Neuronal stem cell (in vitro differentiated cells): ENCODE results near the gene WNT8B.

Experiments
- DNase-seq: peaks from one replicate; pipeline ENCODE4 v3.0.0-alpha.2; 2013; ENCODE audit warnings: low spot score
- H2AFZ ChIP-seq: one replicate; pipeline ENCODE4 v1.6.1; 2013; ENCODE audit warnings: mild to moderate bottlenecking, low read length, inconsistent platforms
- H2AK5ac ChIP-seq: 2 replicates; pipeline ENCODE4 v1.6.1; 2013; ENCODE audit warnings: low read depth, mild to moderate bottlenecking, inconsistent platforms, low read length, moderate library complexity, mixed read lengths
- H2BK120ac ChIP-seq: 2 replicates; pipeline ENCODE4 v1.6.1; 2013; ENCODE audit warnings: low read depth, mild to moderate bottlenecking, inconsistent platforms, low read length, moderate library complexity, mixed read lengths
- H2BK12ac ChIP-seq: one replicate; pipeline ENCODE4 v1.6.1; 2013; ENCODE audit warnings: low read length, inconsistent platforms
- H2BK15ac ChIP-seq: 2 replicates; pipeline ENCODE4 v1.6.1; 2013; ENCODE audit warnings: mild to moderate bottlenecking, low read length, inconsistent platforms, mixed read lengths
- H2BK5ac ChIP-seq: one replicate; pipeline ENCODE4 v1.6.1; 2013; ENCODE audit warnings: inconsistent platforms, mild to moderate bottlenecking, low read length, moderate library complexity
- H3K14ac ChIP-seq: one replicate; pipeline ENCODE4 v1.6.1; 2013; ENCODE audit warnings: low read length, inconsistent platforms
- H3K18ac ChIP-seq: 2 replicates; pipeline ENCODE4 v1.6.1; 2013; ENCODE audit warnings: low read length, inconsistent platforms
- H3K23ac ChIP-seq: 2 replicates; pipeline ENCODE4 v1.6.1; 2013; ENCODE audit warnings: low read depth, mild to moderate bottlenecking, mixed read lengths, low read length, inconsistent platforms; ENCODE audit not compliant: poor library complexity
- H3K27ac ChIP-seq: replicated peaks from 3 replicates; pipeline ENCODE4 v1.5.1; 2013; ENCODE audit warnings: low read length, inconsistent platforms
- H3K27me3 ChIP-seq, 3 experiments: 2 replicates each; pipeline ENCODE4 v1.6.1; 2013; ENCODE audit warnings: low read length in 3 of 3, mild to moderate bottlenecking in 2 of 3, inconsistent platforms in 1 of 3, low read depth in 1 of 3, mixed read lengths in 1 of 3, moderate library complexity in 1 of 3; ENCODE audit not compliant: control insufficient read depth in 3 of 3, insufficient read depth in 3 of 3
- H3K36me3 ChIP-seq, 2 donors: replicated peaks in 1 of 2; 2 replicates each; pipeline ENCODE4 v1.6.1; 2013; ENCODE audit warnings: low read length in 2 of 2; ENCODE audit not compliant: control insufficient read depth in 2 of 2, insufficient read depth in 2 of 2
- H3K4ac ChIP-seq: 2 replicates; pipeline ENCODE4 v1.6.1; 2013; ENCODE audit warnings: inconsistent platforms, mild to moderate bottlenecking, low read length, moderate library complexity
- H3K4me1 ChIP-seq, 2 donors: 1 replicate in 1 of 2; 2 replicates in 1 of 2; pipeline ENCODE4 v1.6.1; 2013; ENCODE audit warnings: low read length in 2 of 2, low read depth in 1 of 2; ENCODE audit not compliant: control insufficient read depth in 2 of 2, insufficient read depth in 1 of 2
- H3K4me2 ChIP-seq: one replicate; pipeline ENCODE4 v1.6.1; 2013; ENCODE audit warnings: mild to moderate bottlenecking, low read length, inconsistent platforms; ENCODE audit not compliant: insufficient read depth, poor library complexity, severe bottlenecking
- H3K4me3 ChIP-seq, 2 donors: 2 replicates each; pipeline ENCODE4 v1.5.1; 2013; ENCODE audit warnings: low read length in 2 of 2, mild to moderate bottlenecking in 2 of 2, inconsistent platforms in 1 of 2, moderate library complexity in 1 of 2
- H3K79me1 ChIP-seq: one replicate; pipeline ENCODE4 v1.6.1; 2013; ENCODE audit warnings: low read depth, mild to moderate bottlenecking, inconsistent platforms, low read length, moderate library complexity
- H3K9ac ChIP-seq: one replicate; pipeline ENCODE4 v1.6.1; 2013; ENCODE audit warnings: mild to moderate bottlenecking, low read depth, low read length, inconsistent platforms; ENCODE audit not compliant: poor library complexity
- H3K9me3 ChIP-seq, 2 donors: replicated peaks in 1 of 2; 2 replicates each; pipeline versions ENCODE3 to v1.6.1; 2013; ENCODE audit warnings: low read length in 2 of 2, mild to moderate bottlenecking in 2 of 2, inconsistent platforms in 1 of 2, low read depth in 1 of 2, mixed read lengths in 1 of 2, moderate library complexity in 1 of 2; ENCODE audit not compliant: control insufficient read depth in 2 of 2, insufficient read depth in 1 of 2
- H4K8ac ChIP-seq: one replicate; pipeline ENCODE4 v1.6.1; 2013; ENCODE audit warnings: low read depth, mild to moderate bottlenecking, inconsistent platforms, low read length, moderate library complexity
- H4K91ac ChIP-seq: one replicate; pipeline ENCODE4 v1.6.1; 2013; ENCODE audit warnings: low read length, low read depth, mild to moderate bottlenecking, inconsistent platforms; ENCODE audit not compliant: poor library complexity
- WGBS, 2 donors: extraction: QIAGEN DNeasy Blood & Tissue Kit; methylation state at CpG; one replicate each; pipeline ENCODE4 v1.1.7; 2013; ENCODE audit warnings: missing lambda C conversion rate in 2 of 2, mixed read lengths in 1 of 2; ENCODE audit not compliant: insufficient read length in 2 of 2, insufficient replicate concordance in 1 of 2; ENCODE audit errors: extremely low coverage in 2 of 2; 5-methylcytosine and 5-hydroxymethylcytosine counted together

The WNT8B gene

GRCh38 chr10:100482834-100483185 lies 20.0 kb downstream of the WNT8B start:
- H2BK15ac ChIP-seq: no peak overlapping the region
- H3K9ac ChIP-seq: no peak overlapping the region
- no peak overlapping the region for H4K8ac ChIP-seq
- H3K27me3 ChIP-seq: peaks cover 6 to 71% (median 33%) of the 10 kb centered on the region in 3 experiments
- peaks cover 23 to 39% of the 10 kb centered on the region in 2 donors for H3K4me1 ChIP-seq
- no peak overlapping the region for H2BK5ac ChIP-seq
- H3K18ac ChIP-seq: no peak overlapping the region
- H3K79me1 ChIP-seq: no peaks in the 10 kb centered on the region
- WGBS, 2 donors: no CpG with 5 or more reads among the region's 5 CpGs
- peaks cover 2% of the 10 kb centered on the region in 2 donors for H3K36me3 ChIP-seq
- no peak overlapping the region for H3K4me3 ChIP-seq
- H3K14ac ChIP-seq: no peak overlapping the region
- H3K27ac ChIP-seq: no peak overlapping the region
- no peak overlapping the region for H2BK120ac ChIP-seq
- DNase-seq: no peak
- no peak overlapping the region for H4K91ac ChIP-seq
- H3K4ac ChIP-seq: no peak overlapping the region
- no peak overlapping the region for H2AK5ac ChIP-seq
- no peak overlapping the region for H3K23ac ChIP-seq
- no peak overlapping the region for H2BK12ac ChIP-seq
- no peak overlapping the region for H3K4me2 ChIP-seq
- peak overlapping the region; percentile 93 for H2AFZ ChIP-seq
- H3K9me3 ChIP-seq: no peaks in the 10 kb centered on the region

DNA sequence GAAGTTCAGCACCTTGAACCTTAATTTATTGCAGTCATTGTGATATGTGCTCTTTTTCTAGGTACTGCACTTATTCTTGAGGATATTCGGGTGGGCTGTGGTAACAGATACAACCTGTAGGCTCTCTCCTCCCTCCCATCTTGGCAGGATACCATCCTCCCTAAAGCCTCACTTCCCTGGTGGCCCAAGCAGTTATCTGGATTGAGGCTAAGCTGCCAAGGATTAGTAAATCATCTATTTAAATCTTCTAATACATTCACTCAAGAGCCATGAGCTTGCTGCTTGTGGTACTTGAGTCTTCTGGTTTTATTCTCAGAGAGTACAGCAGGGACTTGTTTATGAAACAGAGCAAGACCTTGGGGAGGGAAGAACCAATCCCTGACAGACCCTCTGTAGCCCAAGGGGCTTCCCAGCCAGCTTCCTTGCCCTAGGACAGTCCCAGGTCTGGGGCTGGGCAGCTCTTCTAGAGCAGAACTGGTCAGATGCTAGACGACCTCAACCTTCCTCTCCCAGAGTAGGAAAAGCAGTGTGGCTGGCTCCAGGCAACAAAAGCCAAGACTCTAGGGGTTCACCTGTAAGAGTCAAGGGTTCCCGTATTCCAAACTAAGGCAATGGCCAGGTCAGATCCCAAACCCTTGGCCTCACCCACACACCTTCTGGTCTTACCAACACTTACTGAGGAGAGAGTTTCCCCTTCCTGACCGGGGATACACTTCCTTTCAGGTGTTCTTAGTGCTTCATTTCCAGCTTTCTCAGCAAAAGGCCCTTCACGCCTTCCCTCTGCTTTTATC lies 21.3 kb downstream of the WNT8B start:
- no peak overlapping the region for H4K91ac ChIP-seq
- no peak overlapping the region for H3K27ac ChIP-seq
- H3K4me3 ChIP-seq: no peak overlapping the region
- no peak overlapping the region for H2BK120ac ChIP-seq
- H2BK15ac ChIP-seq: no peak overlapping the region
- no peak overlapping the region for H3K4me2 ChIP-seq
- H4K8ac ChIP-seq: no peak overlapping the region
- no peak overlapping the region for H2BK12ac ChIP-seq
- peaks cover 6 to 76% (median 25%) of the 10 kb centered on the region in 3 experiments for H3K27me3 ChIP-seq
- WGBS, 2 donors: no CpG with 5 or more reads among the region's 5 CpGs
- no peaks in the 10 kb centered on the region for H3K79me1 ChIP-seq
- no peak overlapping the region for H3K14ac ChIP-seq
- no peak overlapping the region for H2AK5ac ChIP-seq
- H3K36me3 ChIP-seq: peaks cover 9 to 11% of the 10 kb centered on the region in 2 donors
- H3K9ac ChIP-seq: no peak overlapping the region
- H3K9me3 ChIP-seq: peaks cover 0 to 1% of the 10 kb centered on the region in 2 donors
- H3K4me1 ChIP-seq: peaks cover 23 to 39% of the 10 kb centered on the region in 2 donors
- no peak overlapping the region for H2BK5ac ChIP-seq
- DNase-seq: no peak
- H2AFZ ChIP-seq: no peak overlapping the region
- H3K18ac ChIP-seq: no peak overlapping the region
- no peak overlapping the region for H3K23ac ChIP-seq
- no peak overlapping the region for H3K4ac ChIP-seq

GRCh38 chr10:100485366-100485765 lies 22.6 kb downstream of the WNT8B start:
- no peak overlapping the region for H4K91ac ChIP-seq
- no peak overlapping the region for H3K4me2 ChIP-seq
- H3K27me3 ChIP-seq: peaks cover 6 to 76% (median 12%) of the 10 kb centered on the region in 3 experiments
- no peak for DNase-seq
- no peak overlapping the region for H3K4ac ChIP-seq
- no peak overlapping the region for H3K18ac ChIP-seq
- H3K36me3 ChIP-seq: peaks cover 18 to 23% of the 10 kb centered on the region in 2 donors
- no peak overlapping the region for H3K23ac ChIP-seq
- no peak overlapping the region for H3K14ac ChIP-seq
- H3K9me3 ChIP-seq: peaks cover 0 to 6% of the 10 kb centered on the region in 2 donors
- peak overlapping the region; percentile 63 for H2AFZ ChIP-seq
- H4K8ac ChIP-seq: no peak overlapping the region
- H2BK12ac ChIP-seq: no peak overlapping the region
- WGBS, 2 donors: no CpG with 5 or more reads among the region's 8 CpGs
- no peak overlapping the region for H2BK120ac ChIP-seq
- no peak overlapping the region for H3K4me3 ChIP-seq
- peaks cover 23 to 39% of the 10 kb centered on the region in 2 donors for H3K4me1 ChIP-seq
- no peaks in the 10 kb centered on the region for H3K79me1 ChIP-seq
- no peak overlapping the region for H3K9ac ChIP-seq
- no peak overlapping the region for H2BK5ac ChIP-seq
- no peak overlapping the region for H2AK5ac ChIP-seq
- H2BK15ac ChIP-seq: no peak overlapping the region
- H3K27ac ChIP-seq: peak overlapping the region; percentile 31

DNA sequence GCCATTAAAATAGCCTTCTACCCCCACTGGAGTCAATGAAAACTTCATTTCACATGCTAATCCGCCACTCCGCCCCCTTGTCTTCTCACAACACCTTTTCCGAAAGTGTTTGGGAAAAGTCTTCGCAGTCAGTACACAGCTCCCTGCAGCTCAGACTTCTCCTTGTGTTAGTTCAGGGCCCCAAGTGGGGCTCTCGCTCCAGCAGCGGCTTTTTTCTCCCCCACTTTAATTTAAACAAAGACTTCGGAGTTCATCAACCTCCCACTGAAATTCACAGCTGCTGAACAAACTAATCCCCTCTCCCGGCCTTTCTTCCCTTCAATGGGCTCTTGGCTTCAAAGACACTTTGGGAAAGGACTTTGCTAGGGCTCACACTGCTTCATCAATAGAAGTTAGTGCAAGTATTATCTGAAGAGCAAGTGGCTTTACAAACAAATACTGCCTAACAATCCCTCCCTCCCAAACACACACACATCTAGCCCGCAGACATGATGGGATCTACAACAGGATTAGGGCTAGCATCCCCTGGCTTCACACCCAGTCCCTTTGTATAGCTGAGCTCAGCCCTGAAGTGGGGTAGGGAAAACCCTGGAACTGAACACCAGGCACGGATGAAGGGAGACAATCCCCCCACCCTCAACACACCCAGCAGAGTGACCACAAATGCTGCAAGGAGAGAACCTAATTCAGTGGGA lies 23.1 kb downstream of the WNT8B start:
- Histone ChIP-seq H3K4ac (no peak overlapping the region), H2AK5ac (no peak overlapping the region), H3K79me1 (no peaks in the 10 kb centered on the region), H2BK120ac (no peak overlapping the region), H3K4me2 (no peak overlapping the region), H3K27me3 (peaks cover 6 to 74% (median 6%) of the 10 kb centered on the region in 3 experiments), H3K14ac (no peak overlapping the region), H3K27ac (peak overlapping the region; percentile 31), H2BK15ac (no peak overlapping the region), H4K8ac (no peak overlapping the region), H3K4me3 (no peak overlapping the region), H3K36me3 (peaks cover 18 to 26% of the 10 kb centered on the region in 2 donors), H3K9me3 (peaks cover 0 to 6% of the 10 kb centered on the region in 2 donors), H3K4me1 (peaks cover 23 to 39% of the 10 kb centered on the region in 2 donors), H3K18ac (no peak overlapping the region), H2BK12ac (no peak overlapping the region), H2AFZ (peak overlapping the region; percentile 63), H4K91ac (no peak overlapping the region), H2BK5ac (no peak overlapping the region), H3K9ac (no peak overlapping the region), H3K23ac (no peak overlapping the region)
- no CpG with 5 or more reads among the region's 10 CpGs for WGBS, 2 donors
- DNase-seq: peak; percentile 93
